RPMI7951 (cell line): ENCODE measurements around the gene BASP1. TPM values are rescaled to one million over a fixed set of nuclear protein-coding genes. Genes with fewer than 3 reads are reported as not detected.
"Not testable (repeated sequence)": the region's sequence is repeated elsewhere in the genome, so short reads cannot be mapped to it uniquely, and the experiment has no call there.

ENCODE experiments used
- DNase-seq: peaks from one replicate; pipeline ENCODE4 v3.0.0-alpha.2; 2012; ENCODE audit warnings: low read depth
- total RNA-seq: library from RNA; depleted of rRNA; stranded (reverse); fragments of >200 nt; shearing (Covaris generic); gene quantifications from 2 replicates; pipeline ENCODE4 v1.2.3, GENCODE V29; 2014

BASP1 gene
- total RNA-seq, 1 experiment from 2014 or later: 18.7 TPM

- DNase-seq: not testable (repeated sequence)
These were observed 101.7 kb downstream of the BASP1 start for GRCh38 chr5:17319095-17319494.

DNA sequence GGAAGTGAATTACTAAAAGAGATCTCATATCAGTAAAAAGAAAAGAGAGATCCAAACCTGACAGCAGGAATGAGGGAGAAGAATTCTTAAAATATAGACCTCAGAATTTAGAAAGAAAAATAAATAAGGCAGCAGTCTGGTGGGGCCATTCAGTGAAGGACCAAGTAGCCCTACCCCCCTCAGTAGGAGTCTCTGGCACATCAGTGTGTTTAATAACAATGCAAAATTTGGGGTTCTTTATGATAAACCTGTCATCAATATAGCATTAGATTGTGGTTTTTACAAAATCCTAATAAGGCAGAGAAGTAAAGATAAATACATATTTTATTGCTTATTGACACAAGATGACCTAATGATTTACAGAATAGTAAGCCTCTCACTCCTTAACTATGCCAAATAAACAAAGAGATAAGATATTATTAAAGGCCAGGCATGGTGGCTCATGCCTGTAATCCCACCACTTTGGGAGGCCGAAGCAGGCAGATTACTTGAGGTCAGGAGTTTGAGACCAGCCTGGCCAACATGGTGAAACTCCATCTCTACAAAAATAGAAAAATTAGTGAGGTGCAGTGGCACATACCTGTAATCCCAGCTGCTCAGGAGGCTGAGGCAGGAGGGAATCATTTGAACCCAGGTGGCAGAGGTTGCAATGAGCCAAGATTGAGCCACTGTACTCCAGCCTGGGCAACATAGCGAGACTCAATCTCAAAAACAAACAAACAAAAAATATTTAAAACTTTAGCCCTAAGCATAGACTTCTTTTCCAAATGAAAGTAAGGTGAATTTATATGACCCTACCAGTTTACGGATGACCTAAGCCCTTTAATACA, 108.6 kb downstream of the BASP1 start:
- no peak for DNase-seq
